Neural cell (in vitro differentiated cells): ENCODE measurements around the gene FBLN2.

ENCODE experiments used
- EP300 ChIP-seq: fragments of 450-650 bp; conservative IDR thresholded peaks from 2 replicates; pipeline ENCODE4 v1.6.1; 2014; ENCODE audit warnings: antibody characterized with exemption, mild to moderate bottlenecking, moderate library complexity; ENCODE audit not compliant: poor library complexity, severe bottlenecking
- RAD21 ChIP-seq: fragments of 450-650 bp; conservative IDR thresholded peaks from 2 replicates; pipeline ENCODE4 v1.6.1; 2014; ENCODE audit warnings: antibody characterized with exemption, mild to moderate bottlenecking, moderate library complexity
- SMC3 ChIP-seq: fragments of 450-650 bp; conservative IDR thresholded peaks from 2 replicates; pipeline ENCODE4 v1.6.1; 2014; ENCODE audit warnings: antibody characterized with exemption, mild to moderate bottlenecking, moderate library complexity; ENCODE audit not compliant: poor library complexity
- TAF1 ChIP-seq: IDR thresholded peaks from 2 replicates; pipeline ENCODE4 v1.6.1; 2012; ENCODE audit warnings: low read depth
- TF ChIP-seq, protein P1 (sequence below): fragments of 450-650 bp; IDR thresholded peaks from 2 replicates; pipeline ENCODE4 v1.5.1; 2014; ENCODE audit warnings: antibody characterized with exemption, mild to moderate bottlenecking, moderate library complexity; ENCODE audit not compliant: poor library complexity, severe bottlenecking

DNA sequence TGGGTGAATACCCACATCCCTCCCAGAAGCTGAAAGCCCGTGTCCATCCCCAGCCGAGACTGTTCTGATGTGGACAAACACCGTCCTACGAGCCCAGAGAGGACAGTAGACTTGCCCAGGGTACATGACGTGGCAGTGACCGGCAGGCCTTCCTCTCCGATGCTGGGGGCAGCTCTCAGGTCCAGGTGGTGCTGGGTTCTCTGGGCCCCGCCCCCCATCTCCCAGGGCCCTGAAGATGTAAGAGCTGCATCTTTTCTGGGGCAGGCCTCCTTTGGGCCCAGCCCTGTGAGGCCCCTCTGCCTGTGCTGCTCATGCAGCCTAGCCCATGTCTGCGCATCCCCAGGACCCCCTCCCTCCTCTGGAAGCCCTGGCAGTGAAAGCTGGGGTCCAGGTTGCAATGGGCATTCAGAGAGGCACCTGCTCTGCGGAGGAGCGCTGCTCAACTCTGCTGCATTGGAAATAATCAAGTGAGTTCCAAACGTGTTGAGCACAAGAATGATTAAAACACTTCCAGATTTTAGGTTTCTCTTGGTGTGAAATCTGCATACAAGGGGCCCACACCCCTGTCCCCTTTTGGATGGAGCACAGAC, 71.9 kb downstream of the FBLN2 start:
- TF ChIP-seq EP300 (no peak), SMC3 (no peak), TAF1 (no peak), RAD21 (no peak)
- TF ChIP-seq, protein P1, sequence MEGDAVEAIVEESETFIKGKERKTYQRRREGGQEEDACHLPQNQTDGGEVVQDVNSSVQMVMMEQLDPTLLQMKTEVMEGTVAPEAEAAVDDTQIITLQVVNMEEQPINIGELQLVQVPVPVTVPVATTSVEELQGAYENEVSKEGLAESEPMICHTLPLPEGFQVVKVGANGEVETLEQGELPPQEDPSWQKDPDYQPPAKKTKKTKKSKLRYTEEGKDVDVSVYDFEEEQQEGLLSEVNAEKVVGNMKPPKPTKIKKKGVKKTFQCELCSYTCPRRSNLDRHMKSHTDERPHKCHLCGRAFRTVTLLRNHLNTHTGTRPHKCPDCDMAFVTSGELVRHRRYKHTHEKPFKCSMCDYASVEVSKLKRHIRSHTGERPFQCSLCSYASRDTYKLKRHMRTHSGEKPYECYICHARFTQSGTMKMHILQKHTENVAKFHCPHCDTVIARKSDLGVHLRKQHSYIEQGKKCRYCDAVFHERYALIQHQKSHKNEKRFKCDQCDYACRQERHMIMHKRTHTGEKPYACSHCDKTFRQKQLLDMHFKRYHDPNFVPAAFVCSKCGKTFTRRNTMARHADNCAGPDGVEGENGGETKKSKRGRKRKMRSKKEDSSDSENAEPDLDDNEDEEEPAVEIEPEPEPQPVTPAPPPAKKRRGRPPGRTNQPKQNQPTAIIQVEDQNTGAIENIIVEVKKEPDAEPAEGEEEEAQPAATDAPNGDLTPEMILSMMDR, result no peak
